8988T (cell line): ENCODE data around the gene CD44.

Experiments
- DNase-seq: peaks from one replicate; pipeline ENCODE4 v3.0.0; 2011

Gene CD44

DNA sequence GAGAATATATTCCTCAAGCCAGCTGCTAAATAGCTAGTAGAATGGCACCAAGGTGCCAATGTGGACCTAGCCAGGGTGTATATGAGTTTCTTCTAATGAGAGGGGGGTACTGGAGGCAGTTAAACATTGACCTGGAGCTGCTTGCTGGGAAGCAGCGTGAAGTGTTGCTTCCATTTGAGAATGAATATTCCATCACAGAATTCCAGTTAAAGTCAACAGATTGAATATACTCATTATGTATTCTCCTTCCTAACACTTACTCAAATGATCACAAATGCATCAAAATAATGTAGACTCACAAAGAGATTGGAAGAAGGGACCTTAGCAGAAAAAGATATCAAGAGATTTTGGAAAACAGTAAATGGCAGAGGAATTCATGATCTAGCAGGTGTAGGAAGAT, 102.1 kb downstream of the CD44 start:
- no peak for DNase-seq

DNA sequence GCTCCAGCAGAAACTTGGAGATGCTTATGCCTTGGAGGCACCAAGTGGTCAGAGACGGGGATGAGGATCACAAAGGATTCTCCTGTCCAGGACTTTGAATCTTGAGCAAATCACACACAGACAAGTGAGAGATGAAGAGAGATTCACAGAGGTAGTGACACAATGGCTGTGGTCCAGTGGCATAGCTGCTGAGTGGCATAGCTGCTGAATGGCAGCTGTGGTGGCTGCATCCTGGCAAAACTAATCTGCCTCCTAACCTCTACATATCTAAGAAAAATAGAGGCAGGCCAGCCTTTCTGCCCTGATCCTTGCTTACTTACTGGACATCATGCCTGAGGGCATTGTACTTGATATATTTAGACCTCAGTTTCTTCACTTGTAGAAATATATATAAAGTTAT, 102.6 kb downstream of the CD44 start:
- no peak for DNase-seq

DNA sequence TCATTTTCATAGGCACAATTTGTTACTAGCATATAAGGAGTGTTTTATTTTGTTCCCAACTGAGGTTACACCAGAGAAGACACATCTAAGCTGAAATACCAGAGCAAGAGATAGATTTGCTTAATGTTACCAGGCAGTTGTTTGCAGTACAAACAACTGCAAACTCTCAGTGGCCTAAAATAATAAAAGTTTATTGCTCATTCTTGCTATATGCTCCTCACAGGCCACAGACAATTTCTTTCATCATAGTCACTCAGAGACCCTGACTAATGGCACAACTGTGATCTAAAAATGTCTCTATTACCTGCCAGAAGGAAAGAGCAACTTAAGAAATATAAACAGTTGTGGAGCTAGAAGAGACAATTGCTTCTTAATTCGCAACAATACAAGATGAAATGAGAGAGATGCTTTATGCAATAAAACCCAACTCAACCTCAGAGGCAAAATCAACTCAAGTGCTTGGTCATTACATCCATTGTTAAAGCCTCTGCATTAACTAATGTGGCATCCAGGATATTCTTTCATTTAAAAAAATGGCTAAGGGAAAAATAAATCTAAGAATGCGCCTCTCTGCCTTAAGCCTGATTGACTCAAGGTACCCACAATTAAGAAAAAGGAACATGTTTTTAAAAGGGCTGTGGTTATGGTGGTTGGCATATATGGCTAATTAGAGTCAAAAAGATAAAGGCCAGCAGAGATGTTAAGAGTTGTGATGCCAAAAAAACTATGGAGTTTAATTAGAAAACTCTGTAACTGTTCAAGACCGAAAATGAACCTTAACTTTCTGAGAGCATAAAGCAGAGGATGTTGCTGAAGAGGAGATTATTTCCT, 103.7 kb downstream of the CD44 start:
- DNase-seq = no peak

DNA sequence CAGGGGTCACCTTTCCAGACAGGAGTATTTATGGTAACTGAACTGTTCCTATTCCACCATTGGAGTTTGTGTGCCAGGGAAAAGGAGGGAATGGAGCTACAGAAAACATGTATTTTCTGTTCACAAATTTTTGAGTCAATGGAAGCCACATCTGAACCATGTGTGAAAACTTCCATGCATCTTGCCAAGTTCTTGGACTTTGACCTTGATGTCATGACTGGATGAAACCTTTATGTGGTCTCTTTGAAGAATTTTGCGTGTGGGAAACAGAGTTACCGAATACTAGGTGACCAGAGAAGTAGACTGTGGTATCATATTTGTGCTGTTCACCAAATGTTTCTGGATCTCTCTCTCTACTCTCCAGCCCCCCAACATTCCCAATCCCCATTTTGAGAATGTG, 104.8 kb downstream of the CD44 start:
- DNase-seq = no peak

DNA sequence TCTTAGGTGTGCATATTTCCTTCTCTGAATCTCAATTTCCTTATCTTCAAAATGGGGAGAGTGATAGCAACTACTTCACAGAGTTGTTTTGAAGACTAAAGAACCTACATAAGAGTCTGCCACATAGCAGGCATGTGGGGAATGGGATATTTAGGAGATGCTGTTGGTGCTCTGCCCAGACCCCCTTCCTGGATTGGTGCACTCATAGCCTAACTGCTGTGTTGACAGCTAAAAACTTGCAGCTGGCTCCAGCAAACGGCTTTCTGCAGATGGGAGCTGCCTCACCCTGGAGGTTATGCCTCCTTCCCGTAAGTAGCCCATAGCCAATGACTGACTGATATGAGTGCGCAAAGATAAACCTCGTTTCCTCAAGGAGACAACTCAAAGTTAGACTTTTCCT, 106.1 kb downstream of the CD44 start:
- no peak for DNase-seq

DNA sequence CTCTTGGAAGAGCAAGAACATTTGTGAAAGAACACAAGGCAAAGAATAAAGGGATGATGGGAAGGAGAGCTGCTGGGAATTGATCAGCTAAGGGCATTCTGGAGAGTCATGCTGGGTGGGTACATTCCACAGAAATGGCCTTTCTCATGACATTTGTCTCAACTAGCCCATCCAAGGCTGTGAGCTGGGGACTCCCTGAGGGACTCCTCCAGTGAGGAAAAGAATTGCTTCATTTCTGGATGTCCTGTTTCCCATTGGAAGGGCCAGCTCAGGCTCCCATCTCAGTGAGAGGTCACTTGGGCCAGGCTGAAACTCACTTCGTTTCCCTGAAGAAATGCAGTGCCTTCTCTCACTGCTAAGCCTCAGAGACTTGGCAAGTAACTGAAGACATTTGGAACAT, 106.8 kb downstream of the CD44 start:
- no peak for DNase-seq

DNA sequence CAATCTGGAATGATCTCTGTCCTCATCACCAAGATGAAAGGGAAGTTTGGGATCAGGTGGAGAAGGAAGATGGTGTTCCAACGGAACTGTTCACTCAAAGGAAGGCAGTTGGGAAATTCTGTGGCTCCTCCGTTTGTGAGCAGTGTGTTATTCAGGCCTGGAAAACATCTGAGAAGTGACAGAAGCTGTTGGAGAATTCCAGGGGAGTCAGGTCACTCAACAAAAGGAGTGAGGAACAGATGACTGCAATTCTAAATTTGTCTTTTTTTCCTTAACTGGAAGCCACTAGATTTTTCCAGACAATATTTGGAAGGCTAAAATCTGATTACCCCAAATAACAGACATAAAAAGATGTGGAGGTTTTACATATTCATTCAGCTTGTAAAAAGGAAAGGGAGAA, 107.8 kb downstream of the CD44 start:
- DNase-seq = no peak

DNA sequence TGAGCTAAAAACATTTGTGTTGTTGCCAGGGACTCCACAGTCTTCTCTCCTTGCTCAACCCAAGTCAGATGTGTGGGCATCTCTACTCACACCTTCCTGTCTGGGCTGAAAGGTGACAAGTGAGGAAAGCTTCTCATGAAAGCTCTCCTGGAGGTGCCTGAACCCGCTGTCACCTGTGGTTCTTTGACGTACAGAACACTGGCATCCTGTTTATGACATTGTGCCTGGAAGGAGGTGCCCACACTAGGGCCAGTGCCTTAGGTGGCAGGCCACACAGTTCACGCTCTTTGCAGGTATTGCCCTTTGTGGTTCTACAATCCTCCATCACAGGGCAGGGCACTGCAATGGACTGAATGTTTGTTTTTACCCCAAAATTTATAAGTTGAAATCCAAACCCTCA, 108.5 kb downstream of the CD44 start:
- DNase-seq = no peak

DNA sequence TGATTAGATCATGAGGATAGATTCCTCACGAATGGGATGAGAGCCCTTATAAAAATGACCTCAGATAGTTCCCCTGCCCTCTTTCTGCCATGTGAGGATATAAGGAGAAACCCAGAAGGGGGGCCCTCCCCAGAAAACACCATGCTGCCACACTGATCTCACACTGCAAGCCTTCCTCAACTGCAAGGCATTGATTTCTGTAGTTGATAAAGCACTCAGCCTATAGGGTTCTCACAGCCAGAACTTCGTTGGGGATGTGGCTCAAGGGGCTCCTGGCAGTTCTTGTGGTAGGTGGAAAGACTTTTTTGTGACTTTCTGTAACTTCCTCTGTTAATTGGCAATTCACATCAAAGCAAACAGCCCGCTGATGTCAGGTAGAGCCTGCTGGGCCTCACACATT, 108.9 kb downstream of the CD44 start:
- DNase-seq = no peak

DNA sequence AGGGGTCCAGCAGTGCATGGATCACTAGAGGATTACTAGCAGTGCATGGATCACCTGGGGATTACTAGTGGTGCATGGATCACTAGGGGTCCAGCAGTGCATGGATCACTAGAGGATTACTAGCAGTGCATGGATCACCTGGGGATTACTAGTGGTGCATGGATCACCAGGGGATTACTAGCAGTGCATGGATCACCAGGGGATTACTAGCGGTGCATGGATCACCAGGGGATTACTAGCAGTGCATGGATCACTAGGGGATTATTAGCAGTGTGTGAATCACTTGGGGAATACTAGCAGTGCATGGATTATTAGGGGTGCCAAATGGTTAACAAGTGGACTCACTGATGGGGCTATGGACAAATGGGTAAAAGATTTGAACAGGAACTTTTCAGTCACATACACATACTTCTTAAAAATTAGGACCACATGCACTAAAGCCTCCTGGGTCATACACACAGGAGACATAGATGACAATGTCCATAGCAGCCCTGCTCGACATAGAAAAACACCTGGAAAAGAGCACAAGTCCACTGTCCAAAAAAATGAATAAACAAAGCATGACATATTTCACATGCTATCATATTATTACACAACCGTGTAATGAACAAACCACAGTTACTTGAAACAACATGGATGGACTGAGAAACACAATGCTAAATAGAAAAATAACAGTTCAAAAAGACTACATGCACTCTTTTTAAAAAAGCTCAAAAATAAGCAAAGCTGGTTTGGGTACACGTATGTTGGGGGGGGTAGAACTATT, 109.8 kb downstream of the CD44 start:
- no peak for DNase-seq

DNA sequence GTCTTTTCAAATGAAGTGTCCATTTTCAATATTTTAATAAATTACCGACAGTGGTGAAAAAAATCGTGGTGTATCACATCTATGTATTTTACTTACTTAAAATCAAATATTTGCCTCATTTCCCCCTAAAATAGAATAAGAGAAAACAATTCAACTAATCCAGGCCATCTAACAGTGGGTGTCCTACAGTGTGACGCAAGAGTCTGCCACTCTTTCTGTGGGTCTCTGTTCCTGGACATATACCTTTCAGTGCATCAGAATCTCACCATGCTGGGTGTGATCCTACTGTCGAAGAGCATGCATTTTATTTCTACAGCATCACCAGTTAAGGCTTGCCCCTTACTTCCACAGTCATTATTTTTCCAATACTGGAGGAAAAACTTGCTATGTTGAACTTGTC, 111.2 kb downstream of the CD44 start:
- DNase-seq = no peak

DNA sequence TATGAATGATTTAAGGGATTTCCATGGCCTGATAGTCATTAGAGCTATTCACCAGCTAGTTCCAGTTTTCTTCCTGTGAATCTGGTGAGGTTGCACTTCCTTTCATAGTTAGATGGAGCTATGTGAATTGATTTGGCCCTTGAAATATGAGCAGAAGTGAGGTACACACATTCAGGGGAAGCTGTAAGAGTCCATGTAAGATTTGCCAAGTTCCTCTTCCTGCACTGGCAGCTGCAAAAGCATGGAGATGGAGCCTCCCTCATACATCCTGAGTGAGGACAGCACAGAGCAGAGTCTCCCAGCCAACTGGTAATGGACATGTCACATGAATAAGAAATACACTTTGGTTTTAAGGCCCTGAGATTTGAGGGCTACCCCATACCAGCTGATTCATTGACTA, 111.7 kb downstream of the CD44 start:
- DNase-seq = no peak

DNA sequence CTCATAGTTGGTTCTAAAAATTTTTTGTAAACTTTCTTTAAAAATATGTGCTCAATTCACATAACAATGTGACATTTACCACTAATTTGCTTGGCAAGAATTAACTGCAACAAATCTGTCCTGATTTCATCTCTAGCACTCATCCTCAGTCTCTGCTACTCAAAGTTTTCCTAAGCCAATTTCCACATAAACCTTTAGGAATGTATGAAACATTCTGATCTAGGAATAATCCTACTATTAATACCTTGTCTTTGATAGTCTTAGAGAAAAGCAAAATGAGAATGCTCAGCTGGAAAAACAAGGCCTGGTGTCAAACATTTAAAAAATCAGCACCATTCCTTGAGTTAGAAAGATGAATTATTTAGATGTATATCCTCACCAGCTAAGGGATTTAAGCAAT, 114.3 kb downstream of the CD44 start:
- DNase-seq = no peak

DNA sequence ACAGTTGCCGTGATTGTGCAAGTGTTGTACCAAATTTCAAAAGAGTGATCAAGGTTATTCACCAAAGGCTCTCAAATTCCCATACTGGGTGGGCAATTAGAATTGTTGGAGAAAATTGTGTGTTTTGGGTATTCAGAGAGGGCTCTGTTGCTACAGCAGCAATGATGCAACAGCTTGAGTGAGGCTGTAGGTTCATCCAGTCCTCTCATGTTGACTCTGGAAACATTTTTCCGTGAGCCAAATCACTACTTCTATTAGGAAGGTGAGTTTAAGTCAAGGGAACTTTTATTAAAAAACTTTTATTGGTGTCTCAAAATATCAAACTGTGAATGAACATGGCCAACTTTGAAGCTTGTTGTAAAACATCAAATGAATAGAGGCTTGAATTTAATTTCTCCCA, 116.5 kb downstream of the CD44 start:
- no peak for DNase-seq

DNA sequence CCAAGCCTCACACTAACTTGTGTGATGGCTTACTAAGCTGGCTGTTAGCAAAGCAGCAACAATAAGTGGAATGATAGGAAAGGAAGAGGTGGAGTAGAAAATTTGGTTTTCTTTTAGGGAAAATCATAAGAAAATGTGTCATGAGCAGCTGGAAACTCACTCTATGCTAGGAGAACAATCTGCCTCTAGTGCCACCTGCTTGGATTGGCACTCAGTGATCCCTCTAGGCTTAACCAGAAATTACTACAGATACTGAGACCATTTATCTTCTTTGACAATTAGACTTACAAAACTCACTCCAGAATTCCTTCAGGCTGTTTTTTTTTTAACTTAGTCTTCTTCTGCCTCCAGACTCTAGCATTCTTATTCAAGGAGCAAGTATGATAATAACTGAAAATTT, 117.3 kb downstream of the CD44 start:
- DNase-seq = no peak

DNA sequence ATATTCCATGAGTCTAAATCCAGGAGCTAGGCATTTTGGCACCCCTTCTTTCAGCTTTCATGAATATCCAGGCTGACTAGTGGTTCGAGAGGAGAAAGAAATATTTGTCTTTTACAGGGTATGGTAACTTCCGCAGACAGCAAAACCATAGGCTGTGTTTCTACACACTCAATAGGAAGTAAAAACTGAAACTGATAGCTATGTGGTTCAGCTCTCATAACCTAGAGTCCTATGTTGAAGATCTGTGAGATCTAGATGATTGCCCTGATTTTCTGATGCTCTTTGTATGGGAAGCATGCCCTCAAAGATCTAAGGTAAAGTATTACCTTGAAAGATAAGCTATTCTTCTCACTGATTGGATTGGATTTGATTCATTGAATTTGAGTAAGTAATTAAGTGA, 118.3 kb downstream of the CD44 start:
- no peak for DNase-seq

DNA sequence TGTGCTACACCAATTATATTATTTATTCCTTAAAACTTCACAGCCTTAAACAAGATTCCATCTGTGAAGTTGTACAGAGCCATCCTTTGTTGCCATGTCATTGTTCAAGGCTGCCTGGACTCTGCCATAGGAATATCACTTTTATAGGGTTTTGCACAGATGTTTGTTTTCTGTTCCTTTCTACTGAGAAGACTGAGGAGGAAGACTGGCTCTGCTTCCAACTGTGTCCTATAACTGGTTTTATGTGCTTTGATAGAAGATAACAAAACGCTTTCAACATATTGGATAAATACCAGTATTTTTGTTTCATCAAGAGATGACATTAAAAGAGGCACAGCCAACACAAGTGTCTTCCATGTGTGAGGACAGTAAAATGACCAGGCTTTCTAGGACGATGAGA, 120.6 kb downstream of the CD44 start:
- no peak for DNase-seq

DNA sequence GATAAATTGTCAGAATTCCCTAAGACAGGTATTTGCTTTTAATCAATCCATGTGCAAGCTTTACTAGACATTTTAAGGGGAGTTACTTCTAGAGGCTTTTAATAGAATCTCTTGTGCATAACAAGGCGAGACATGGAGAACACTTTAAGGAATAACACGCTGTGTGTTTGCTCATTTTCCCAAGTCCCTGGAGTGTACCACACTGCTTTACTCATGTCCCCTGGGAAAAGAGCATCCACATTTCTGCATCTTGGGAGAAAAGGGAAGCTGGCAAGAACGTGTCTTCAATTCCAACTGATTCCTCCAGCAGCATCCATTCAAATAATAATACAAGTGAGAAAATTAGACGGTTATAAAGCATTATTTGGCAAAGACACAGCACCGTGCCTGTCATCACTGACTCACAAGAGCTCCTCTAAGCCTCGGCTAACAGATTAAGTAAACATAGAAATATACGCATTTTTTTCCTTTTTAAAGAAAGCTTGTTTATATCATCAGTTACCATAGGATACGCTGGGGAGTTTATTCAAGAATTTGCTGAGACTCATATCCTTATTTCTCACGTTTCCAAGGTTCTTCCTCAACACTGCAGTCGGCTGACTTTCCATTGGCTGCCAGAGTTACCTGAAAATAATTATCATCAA, 121.5 kb downstream of the CD44 start:
- no peak for DNase-seq

DNA sequence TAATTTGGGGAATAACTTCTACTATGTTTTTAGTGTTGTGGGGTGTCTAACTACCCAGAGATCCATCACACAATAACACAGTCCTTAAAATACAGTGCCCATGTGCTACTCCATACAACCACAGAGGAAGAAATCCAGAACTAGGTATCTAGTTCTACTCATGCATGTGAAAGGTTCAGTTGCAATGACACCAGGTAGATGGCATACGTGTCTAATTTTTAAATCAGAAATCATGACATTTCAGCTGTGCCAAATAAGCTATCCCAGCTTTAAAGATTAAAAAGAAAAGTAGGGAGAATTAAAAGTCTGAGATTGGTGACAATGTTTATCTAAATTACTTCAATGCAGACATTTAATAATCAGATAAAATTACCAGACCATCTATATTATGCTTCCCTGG, 122.2 kb downstream of the CD44 start:
- no peak for DNase-seq

DNA sequence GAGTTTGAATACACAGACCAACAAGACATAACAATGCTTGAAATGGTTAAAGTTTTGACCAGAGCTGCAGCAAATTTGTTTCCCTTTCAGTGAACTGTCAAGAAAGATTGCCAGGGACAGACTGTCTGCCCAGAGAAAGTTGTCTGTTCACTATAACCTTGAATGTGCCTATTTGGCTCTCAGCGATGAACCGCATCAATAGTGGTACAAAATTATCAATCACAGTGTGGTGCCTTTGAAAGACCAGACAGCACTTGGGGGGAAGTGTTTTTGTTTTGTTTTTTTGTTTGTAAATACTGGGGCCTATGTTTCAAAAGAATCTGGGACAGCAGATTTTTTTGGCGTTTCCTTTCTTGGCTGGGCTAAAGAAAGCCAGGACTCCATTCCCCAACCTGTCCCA, 123.1 kb downstream of the CD44 start:
- DNase-seq = no peak

DNA sequence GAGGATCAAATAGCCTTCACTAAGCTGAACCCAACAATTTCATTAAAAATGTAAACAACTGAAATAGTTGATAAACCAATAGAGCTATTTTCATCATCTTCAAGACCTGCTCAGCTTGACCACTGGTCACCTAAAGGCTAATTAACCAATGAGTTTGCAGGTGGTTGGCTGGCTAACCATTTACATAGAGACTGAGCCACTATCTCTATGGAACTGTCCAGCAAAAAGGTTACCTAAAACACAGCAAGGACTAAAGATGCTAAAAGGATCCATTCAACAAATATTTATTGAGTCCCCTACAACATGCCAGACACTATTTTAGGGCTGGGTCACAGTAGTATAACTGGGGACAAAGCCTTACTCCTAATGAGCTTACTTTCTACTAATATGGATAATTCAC, 123.8 kb downstream of the CD44 start:
- DNase-seq = no peak

DNA sequence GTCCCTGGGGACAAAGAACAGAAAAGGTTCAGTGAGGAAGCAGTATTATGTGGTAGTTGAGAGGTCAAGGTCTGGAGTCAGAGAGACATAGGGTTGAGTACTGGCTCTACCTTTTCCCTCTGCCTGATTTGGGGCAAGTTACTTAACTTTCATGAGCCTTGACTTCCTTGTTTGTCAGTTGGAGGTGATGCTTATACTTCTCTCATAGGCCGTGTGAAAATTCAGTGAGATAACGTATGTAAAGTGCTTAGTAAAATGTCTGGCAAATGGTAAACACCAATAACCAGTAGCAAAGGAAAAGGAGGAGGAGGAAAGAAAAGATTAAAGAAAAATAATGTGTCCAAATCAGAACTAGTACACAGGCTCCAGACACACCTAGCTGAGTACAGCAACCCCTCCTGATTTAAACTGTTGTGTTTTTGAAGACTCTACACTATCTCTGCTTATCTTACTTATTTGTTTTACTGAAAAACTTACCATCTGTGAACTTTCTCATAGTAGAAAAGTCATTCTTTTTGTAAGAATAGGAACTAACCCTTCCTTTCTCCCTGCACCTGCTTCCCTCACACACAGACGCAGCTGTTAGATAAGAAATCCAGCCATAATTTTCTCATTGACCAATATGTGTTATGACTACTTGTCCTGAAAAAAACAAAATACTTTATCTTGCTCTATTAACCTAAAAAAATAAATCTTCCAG, 126.9 kb downstream of the CD44 start:
- no peak for DNase-seq

DNA sequence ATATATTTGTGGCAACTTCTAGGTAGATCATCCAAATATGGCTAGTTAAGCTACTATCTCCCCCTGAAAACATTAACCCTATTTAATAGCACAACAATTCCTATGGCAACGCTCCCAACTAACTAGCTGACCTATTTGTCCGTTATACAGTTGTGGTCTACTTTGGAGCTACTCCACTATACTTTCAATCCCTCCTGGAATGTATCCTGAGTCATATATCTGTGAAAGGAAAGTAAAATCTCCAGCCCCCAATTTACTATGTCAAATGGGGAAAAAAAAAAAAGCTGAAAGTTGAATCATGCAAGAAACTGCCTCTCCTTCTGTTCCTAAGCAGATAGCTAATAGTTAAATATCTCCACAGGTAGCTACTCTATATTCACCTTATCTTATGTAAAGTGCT, 128.5 kb downstream of the CD44 start:
- no peak for DNase-seq

DNA sequence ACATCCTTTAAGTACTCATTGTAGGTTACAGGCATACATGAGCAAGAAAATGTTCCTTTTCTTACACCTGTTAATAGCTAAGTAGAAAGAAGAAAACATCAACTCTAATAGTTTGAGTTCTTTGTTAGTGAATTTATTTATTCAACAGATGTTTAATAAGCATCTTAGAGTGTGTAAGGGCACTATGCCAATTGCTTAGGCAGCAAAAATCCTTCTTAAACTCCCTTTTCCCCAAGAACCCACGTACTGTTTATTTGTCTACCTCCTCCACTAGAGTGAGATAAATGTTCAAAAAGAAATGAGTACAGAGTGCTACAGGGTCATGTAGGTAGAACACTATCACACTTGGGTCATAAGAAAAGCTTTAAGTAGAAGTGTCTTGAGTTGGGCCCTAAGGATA, 131.4 kb downstream of the CD44 start:
- DNase-seq = no peak
